Stromal cell of bone marrow (primary cell): ENCODE measurements around the gene CTNND2.

Experiments used
- DNase-seq: peaks from one replicate; pipeline ENCODE4 v3.0.0-alpha.2; 2012; ENCODE audit warnings: low read depth

Gene CTNND2

DNA sequence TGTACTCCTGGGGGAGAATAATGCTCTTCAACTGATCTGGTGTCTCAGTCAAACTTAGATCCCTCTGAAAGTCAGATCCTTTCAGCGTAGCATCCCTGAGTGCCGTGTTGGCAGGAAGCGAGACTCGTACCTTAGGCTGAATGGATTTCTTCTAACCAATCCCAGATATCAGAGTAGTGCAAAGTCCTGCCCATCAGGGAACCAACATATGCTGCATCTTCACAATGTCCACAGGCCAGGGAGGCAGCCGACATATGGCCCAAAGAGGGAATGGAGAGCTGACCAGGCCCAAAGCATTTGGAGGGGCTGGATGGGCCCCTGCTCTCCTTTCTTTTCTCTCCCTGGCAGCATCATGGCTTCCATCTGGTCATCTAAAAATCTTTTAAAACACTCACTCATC is 646.2 kb downstream of the CTNND2 start:
- no peak for DNase-seq

DNA sequence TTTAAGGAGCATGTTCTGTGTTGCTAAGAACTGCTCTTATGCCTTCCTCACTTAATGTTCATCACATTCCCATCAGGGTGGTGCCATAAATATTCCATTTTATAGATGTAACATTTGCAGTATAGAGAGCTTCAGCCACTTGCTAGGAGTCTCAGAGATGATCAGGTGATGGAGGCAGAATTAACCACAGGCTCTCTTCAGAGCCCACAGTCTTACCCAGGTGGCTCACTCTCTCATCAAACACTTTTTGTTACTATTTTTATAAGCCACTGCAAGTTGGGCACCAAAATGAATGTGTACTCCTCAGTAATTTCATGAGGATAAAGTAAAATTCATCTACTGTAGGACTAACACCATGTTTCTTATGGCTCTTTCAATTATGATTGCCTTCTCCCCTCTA is 651.7 kb downstream of the CTNND2 start:
- DNase-seq = no peak

- no peak for DNase-seq
Observed at GRCh38 chr5:11252075-11252474, 652.2 kb downstream of the CTNND2 start.

GRCh38 chr5:11251247-11251646 is 653.0 kb downstream of the CTNND2 start:
- DNase-seq = no peak

- DNase-seq = no peak
Observed at GRCh38 chr5:11248966-11249365, 655.3 kb downstream of the CTNND2 start.

DNA sequence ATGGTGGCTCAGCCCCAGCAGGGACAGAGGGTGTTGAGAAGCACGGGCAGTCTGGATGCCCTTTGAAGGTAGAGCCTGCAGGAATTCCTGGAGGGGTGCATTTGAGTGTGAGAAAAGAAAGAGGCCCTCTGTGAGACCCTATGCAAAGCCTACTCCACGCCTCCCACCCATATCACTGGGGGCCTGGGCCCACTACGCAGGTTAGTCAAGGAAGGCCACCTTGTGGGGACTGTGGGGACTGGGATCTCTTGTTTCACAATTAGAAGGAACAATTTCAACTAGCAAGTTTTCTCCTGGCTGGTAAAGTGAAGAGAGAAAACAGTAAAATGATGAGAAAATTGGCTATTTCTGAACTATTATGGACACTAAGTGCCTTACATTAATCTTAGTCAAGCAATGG is 657.0 kb downstream of the CTNND2 start:
- no peak for DNase-seq

GRCh38 chr5:11240293-11241190 is 663.7 kb downstream of the CTNND2 start:
- DNase-seq = no peak

- no peak for DNase-seq
Observed at GRCh38 chr5:11239261-11240015, 664.8 kb downstream of the CTNND2 start.

DNA sequence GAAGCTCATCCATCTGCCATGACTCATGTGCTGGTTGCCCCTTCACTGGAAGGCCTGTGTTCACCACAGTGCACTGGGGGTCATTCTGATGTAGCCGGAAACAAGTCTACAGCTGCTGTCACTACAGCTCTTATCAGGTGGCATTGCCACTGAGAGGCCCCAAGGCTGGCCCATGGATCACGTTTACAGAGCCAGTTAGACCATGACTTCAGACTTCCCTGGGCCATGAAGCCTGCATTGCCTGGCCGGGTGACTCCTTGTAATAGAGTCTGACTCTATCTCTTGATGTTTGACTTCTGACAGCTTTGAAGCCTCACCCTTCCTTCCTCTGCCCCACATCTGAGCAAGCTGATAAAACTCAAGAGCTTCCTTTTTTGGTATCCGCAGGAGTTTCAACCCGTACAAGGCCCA is 669.7 kb downstream of the CTNND2 start:
- DNase-seq = no peak

DNA sequence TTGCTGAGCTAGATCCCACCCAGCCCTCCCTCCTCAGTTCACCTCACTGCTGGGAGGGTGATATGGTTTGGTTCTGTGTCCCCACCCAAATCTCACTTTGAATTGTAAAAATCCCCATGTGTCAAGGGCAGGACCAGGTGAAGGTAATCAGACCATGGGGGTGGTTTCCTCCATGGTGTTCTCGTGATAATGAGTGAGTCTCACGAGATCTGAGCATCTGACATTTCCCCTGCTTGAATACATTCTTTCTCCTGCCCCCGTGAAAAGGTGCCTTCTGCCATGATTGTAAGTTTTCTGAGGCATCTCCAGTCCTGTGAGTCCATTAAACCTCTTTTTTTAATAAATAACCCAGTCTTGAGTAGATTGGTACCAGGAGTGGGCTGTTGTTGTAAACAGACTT is 673.4 kb downstream of the CTNND2 start:
- no peak for DNase-seq

DNA sequence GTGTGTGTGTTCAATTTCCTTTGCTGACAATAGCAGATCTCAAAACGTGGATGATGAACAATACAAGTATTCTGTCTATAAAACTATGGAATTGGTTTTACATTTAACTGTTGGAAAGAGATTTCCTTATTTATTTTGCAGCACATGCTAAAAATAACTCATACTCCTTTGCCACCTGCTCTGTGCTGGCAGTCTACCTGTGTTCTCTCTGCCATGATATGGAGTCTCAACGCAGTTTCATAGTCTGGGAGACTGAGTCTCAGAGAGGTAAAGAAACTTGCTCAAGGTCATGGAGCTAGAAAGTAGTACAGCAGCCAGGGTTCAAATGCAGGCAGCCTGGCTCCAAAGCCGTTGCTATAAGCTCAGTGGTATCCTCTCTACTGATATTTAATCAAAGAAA is 677.2 kb downstream of the CTNND2 start:
- DNase-seq = no peak

- no peak for DNase-seq
Observed at GRCh38 chr5:11224436-11225187, 679.6 kb downstream of the CTNND2 start.

GRCh38 chr5:11222169-11222568 is 682.1 kb downstream of the CTNND2 start:
- no peak for DNase-seq

DNA sequence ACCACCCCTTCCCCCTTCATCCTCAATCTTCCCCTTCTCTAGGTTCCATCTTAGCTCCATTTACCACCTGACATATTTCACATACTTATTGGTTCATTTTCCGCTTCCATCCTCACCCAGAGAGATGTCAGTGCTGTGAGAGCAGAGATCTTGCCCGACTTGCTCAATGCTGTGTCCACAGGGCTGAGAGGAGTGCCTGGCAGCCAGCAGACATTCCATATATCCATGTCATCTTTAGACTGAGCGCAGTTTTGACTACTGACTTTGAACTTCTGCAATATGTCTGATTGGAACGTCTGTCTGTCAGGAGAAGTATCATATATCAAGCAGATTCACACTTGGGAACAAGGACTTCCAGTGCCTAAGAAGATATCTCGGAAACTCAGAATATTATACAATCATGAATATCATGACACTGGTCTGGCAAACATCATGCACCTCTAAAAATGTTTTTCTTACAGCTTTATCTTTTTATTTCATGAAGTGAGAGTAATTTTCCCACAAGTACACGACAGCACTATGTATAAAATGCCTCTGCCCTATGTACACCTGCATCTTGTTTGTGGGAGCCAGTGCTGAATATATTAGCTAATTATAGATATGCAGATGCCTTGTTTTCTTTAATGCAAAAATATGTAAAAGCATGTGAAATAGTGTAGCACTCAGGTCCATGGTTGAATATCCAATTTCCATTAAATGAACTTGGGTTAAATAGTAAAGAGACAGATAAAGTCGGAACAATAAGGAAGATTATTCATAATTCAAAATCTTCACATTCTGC is 689.2 kb downstream of the CTNND2 start:
- DNase-seq = no peak

- DNase-seq = no peak
Observed at GRCh38 chr5:11212706-11213105, 691.5 kb downstream of the CTNND2 start.

DNA sequence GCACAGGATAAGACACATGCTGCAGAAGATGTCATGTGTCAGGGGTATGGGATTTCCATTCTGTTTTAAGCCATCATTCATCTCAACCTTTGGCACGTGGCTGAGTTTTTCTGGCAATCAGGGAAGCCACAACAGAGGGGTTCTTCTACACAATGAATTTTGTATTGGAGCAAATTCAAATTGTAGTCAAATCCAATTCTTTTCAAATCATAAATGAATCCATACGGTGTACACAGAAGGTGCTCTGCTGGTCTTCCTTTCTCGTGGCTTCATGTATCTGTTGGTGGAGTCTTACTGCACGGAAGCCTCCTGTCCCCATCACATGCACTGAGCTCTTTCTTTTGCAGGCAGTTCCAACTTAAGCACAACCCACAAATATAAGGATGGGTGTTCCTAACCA is 706.5 kb downstream of the CTNND2 start:
- DNase-seq = no peak

GRCh38 chr5:11191673-11192072 is 712.6 kb downstream of the CTNND2 start:
- no peak for DNase-seq

DNA sequence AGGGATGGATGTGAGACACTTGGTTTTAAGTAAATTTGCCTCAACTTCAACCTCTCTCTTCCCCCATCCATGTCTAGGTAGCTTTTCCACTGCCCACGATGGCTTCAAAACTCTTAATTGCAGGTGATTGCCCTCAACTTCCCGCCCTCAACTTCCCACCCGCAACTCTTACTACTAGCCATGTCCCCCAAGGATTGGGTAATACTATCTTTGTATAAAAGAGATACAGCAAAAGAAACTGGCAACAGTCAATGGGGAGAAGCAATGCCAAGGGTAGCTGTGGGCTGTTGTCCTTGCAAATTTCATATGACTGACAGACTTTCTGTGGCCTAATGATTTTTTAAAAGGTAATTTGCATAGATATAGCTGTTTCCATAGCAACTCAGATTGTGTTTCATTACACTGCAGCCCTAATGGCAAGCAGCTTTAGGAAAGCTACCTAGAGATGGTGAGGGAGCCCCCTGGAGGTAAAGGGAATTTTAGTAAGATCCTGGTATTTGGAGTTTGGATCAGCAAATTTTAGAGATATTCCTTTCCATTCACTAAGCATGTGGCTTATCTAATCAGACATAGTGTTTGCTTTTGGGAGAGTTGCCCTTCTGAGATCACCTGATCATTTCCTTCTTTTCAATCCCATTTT is 721.7 kb downstream of the CTNND2 start:
- DNase-seq = peak; percentile 16

- DNase-seq = no peak
Observed at GRCh38 chr5:11181940-11182339, 722.3 kb downstream of the CTNND2 start.

- no peak for DNase-seq
Observed at GRCh38 chr5:11180890-11181289, 723.4 kb downstream of the CTNND2 start.

- no peak for DNase-seq
Observed at GRCh38 chr5:11177999-11178711, 726.1 kb downstream of the CTNND2 start.
